Aorta (tissue), 5 donors: ENCODE measurements around the gene CRYBB3. TPM values are rescaled to one million over a fixed set of nuclear protein-coding genes. Genes with fewer than 3 reads are reported as not detected.

Experiments
- ATAC-seq: fragments of 200-7000 bp; cut with Tn5 transposase; one replicate; pipeline ENCODE4 v1.9.1; 2022; ENCODE audit warnings: moderate library complexity; ENCODE audit not compliant: low FRiP score
- DNase-seq, 2 donors: peaks; one replicate each; pipeline ENCODE4 v3.0.0-alpha.2; 2020
- H3K27ac ChIP-seq, 2 donors: one replicate each; pipeline ENCODE4 v1.5.1; 2013; ENCODE audit warnings: low read length in 2 of 2, mild to moderate bottlenecking in 2 of 2, moderate library complexity in 2 of 2, control low read depth in 1 of 2, inconsistent platforms in 1 of 2, low read depth in 1 of 2
- H3K27me3 ChIP-seq, 2 donors: one replicate each; pipeline ENCODE4 v1.6.1; 2013; ENCODE audit warnings: control low read depth in 1 of 2, low read length in 1 of 2, mild to moderate bottlenecking in 1 of 2, moderate library complexity in 1 of 2; ENCODE audit not compliant: insufficient read depth in 2 of 2, control insufficient read depth in 1 of 2
- H3K36me3 ChIP-seq, 2 donors: one replicate each; pipeline ENCODE4 v1.6.1; 2013; ENCODE audit warnings: control low read depth in 1 of 2, low read length in 1 of 2, mild to moderate bottlenecking in 1 of 2; ENCODE audit not compliant: insufficient read depth in 2 of 2, control insufficient read depth in 1 of 2
- H3K4me1 ChIP-seq, 2 donors: one replicate each; pipeline ENCODE4 v1.6.1; 2013; ENCODE audit warnings: low read length in 2 of 2, control low read depth in 1 of 2, mild to moderate bottlenecking in 1 of 2, moderate library complexity in 1 of 2; ENCODE audit not compliant: insufficient read depth in 2 of 2, control insufficient read depth in 1 of 2
- H3K4me3 ChIP-seq, 2 donors: one replicate each; pipeline ENCODE4 v1.5.1; 2013; ENCODE audit warnings: low read length in 2 of 2, control low read depth in 1 of 2, mild to moderate bottlenecking in 1 of 2
- H3K9me3 ChIP-seq: one replicate; pipeline ENCODE4 v1.6.1; 2013; ENCODE audit warnings: mild to moderate bottlenecking, low read length; ENCODE audit not compliant: control insufficient read depth
- WGBS, 2 donors: extraction: QIAGEN DNeasy Blood & Tissue Kit; methylation state at CpG; one replicate each; pipeline ENCODE4 v1.1.7; 2013; 5-methylcytosine and 5-hydroxymethylcytosine counted together
- intact Hi-C, 2 donors: fragments of 100-400 bp; cut with DNase I; formaldehyde crosslinking; loops; one replicate each; pipeline versions ENCODE4 v1.14.2 to v1.15.0; 2022
- polyA plus RNA-seq, 2 donors: library from polyadenylated mRNA; stranded (reverse); fragments of 200-250 nt; gene quantifications; one replicate each; pipeline ENCODE4 v1.2.3, GENCODE V29; 2013
- total RNA-seq, 2 donors: library from RNA; stranded (reverse); fragmentation: NEBNext Ultra II Directional; extraction: Animal tissue kit (Norgen Biotek cat#: 25700); gene quantifications; one replicate each; pipeline ENCODE4 v1.2.1, GENCODE V29; 2021
- donor health status: healthy with polysubstance abuse.
- donor health status: Bipolar disorder and iron deficiency.
- donor health status: DM: no; HTN: no; CAD: no.
- donor health status: DM: no; HTN: no; CAD: no.
- donor health status: DM: yes; HTN: yes; CAD: no.

Gene CRYBB3
- total and polyA plus RNA-seq, 4 donors, result 0.84 to 3.2 (median 0.97) TPM; not detected in 1

- 90 to 91% methylated on average over 6 of the region's 6 CpGs for WGBS, 2 donors
- no peak for ATAC-seq
- H3K4me1 ChIP-seq, result no peaks in the 10 kb centered on the region
- no peak overlapping the region for H3K27ac ChIP-seq
- H3K36me3 ChIP-seq, result no peaks in the 10 kb centered on the region
- no peak for DNase-seq
- intact Hi-C loops, result no loop called here
- no peaks in the 10 kb centered on the region for H3K9me3 ChIP-seq
- no peaks in the 10 kb centered on the region for H3K27me3 ChIP-seq
- H3K4me3 ChIP-seq, result no peak overlapping the region
These were observed 37.6 kb upstream of the CRYBB3 start for GRCh38 chr22:25161916-25162530.

DNA sequence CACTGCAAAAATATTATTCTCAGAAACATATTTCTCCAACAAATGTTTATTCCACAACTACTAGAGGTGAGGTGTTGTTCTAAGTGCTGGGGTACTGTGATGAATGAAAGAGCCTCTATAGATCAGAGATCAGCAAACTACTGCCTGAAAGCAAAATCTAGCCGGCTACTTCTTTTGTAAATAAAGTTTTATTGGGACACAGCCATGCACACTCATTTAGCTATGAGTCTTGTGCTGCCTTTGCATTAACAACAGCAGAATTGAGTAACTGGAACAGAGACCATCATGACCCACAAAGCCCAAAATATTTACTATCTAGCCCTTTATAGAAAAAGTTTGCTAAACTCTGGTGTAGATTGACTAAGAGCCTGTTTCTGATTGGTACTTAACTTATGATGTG is 37.1 kb upstream of the CRYBB3 start:
- H3K4me3 ChIP-seq, result no peak overlapping the region
- H3K4me1 ChIP-seq, result no peaks in the 10 kb centered on the region
- no peaks in the 10 kb centered on the region for H3K27me3 ChIP-seq
- H3K27ac ChIP-seq, result no peak overlapping the region
- WGBS, 2 donors, result 81 to 90% methylated on average over 1 of the region's 1 CpG
- H3K36me3 ChIP-seq, result no peaks in the 10 kb centered on the region
- DNase-seq, result no peak
- ATAC-seq, result no peak
- no peaks in the 10 kb centered on the region for H3K9me3 ChIP-seq
- intact Hi-C loops, result no loop called here

DNA sequence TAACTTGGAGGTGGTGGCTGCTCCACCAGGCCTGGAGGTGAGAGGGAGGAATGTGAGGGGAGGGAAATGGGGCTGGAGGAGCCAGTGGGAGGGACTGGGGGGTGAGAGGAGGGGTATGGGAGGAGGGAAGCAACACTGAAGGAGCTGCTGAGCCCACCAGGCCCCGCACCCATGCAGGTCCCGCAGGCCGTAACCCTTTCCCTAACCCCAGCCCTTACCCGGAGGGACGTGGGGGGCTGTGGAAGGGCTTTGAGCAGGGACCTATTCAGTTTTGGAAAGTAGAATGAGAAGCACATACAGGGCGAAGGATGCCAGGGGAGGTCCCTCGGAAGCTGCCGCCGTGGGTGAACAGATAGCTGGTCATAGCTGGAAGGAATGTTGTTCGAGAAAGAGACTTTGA is 33.9 kb upstream of the CRYBB3 start:
- H3K4me3 ChIP-seq, result no peak overlapping the region
- H3K27ac ChIP-seq, result no peak overlapping the region
- ATAC-seq (no peak), DNase-seq (no peak)
- H3K36me3 ChIP-seq, result no peaks in the 10 kb centered on the region
- no peaks in the 10 kb centered on the region for H3K9me3 ChIP-seq
- intact Hi-C loops, result loop anchor here in 1 of 2 donors (5.0 kb wide), 1 partner anchor 83 kb away; no protein-coding TSS in a partner anchor
- no peaks in the 10 kb centered on the region for H3K27me3 ChIP-seq
- H3K4me1 ChIP-seq, result no peaks in the 10 kb centered on the region
- 90 to 93% methylated on average over 10 of the region's 10 CpGs for WGBS, 2 donors

- Histone ChIP-seq H3K4me1 (no peaks in the 10 kb centered on the region), H3K27ac (no peak overlapping the region), H3K27me3 (no peaks in the 10 kb centered on the region), H3K36me3 (no peaks in the 10 kb centered on the region), H3K4me3 (no peak overlapping the region), H3K9me3 (no peaks in the 10 kb centered on the region)
- 67 to 71% methylated on average over 8 to 9 of the region's 9 CpGs for WGBS, 2 donors
- DNase-seq (no peak), ATAC-seq (no peak)
- intact Hi-C loops, result loop anchor here in 1 of 2 donors (5.0 kb wide), 1 partner anchor 84 kb away; no protein-coding TSS in a partner anchor
These were observed 33.2 kb upstream of the CRYBB3 start for GRCh38 chr22:25166266-25167040.

DNA sequence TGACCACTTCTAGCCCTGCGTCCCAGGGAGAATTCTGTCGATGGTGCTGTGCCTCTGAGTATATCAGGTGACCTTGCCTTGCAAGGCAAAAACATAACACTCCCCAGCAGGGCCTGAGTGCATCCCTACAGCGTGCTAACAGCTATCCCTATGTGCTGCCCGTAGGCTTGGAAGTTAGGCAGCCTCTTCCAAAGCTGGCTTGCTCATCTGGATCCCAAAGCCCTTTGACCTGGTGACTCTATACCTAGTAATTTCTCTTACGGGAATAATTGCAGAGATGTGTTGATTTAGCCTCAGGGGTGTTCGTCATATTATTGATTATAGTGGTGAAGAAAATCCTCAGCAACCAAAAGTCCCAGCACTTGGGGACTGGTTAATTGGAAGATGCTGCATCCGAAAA is 32.6 kb upstream of the CRYBB3 start:
- ATAC-seq (no peak), DNase-seq (no peak)
- no peaks in the 10 kb centered on the region for H3K27me3 ChIP-seq
- no peaks in the 10 kb centered on the region for H3K4me1 ChIP-seq
- H3K4me3 ChIP-seq, result no peak overlapping the region
- no peaks in the 10 kb centered on the region for H3K9me3 ChIP-seq
- H3K27ac ChIP-seq, result no peak overlapping the region
- 74 to 82% methylated on average over 7 of the region's 7 CpGs for WGBS, 2 donors
- H3K36me3 ChIP-seq, result no peaks in the 10 kb centered on the region
- intact Hi-C loops, result loop anchor here in 1 of 2 donors (5.0 kb wide), 1 partner anchor 85 kb away; no protein-coding TSS in a partner anchor

DNA sequence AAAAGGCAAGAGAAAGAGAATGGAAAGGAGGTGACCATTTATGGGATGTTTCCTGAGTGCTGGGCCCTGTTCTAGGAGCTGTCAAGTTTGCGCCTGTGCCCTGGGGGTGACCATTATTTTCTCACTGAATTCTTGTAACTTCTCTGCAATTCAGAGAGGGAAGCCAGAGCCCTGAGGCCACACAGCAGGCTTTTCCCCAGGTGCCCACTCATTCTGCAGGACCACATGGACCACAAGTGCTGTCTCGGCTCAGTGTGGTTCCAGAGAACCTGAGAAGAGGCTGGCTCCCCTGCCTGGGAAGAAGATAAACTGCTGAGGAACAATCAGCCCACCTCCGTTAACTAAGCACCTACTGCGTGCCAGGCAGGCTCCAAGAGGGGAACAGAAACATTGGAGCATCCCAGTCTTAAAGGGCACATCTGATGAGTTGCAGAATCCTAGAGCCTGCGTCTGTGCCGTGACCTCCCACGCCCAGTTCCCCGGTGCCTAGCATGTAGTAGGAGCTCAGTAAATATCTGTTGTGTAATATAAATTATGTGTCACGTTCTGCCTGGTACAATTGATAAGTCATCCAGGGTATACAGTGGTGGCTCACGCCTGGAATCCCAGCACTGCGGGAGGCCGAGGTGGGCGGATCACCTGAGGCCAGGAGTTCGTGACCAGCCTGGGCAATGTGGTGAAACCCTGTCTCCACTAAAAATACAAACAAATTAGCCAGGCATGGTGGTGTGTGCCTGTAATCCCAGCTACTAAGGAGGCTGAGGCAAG is 31.6 kb upstream of the CRYBB3 start:
- H3K4me3 ChIP-seq, result no peak overlapping the region
- H3K27ac ChIP-seq, result no peak overlapping the region
- H3K9me3 ChIP-seq, result no peaks in the 10 kb centered on the region
- no peak for DNase-seq
- WGBS, 2 donors, result 89% methylated on average over 14 of the region's 14 CpGs
- no peaks in the 10 kb centered on the region for H3K4me1 ChIP-seq
- intact Hi-C loops, result loop anchor here in 1 of 2 donors (5.0 kb wide), 1 partner anchor 86 kb away; no protein-coding TSS in a partner anchor
- H3K27me3 ChIP-seq, result no peaks in the 10 kb centered on the region
- no peaks in the 10 kb centered on the region for H3K36me3 ChIP-seq
- no peak for ATAC-seq

GRCh38 chr22:25169278-25170031 is 30.2 kb upstream of the CRYBB3 start:
- WGBS, 2 donors, result 75 to 78% methylated on average over 17 of the region's 17 CpGs
- no peak for ATAC-seq
- no peak overlapping the region for H3K4me3 ChIP-seq
- intact Hi-C loops, result loop anchor here (5.0 kb wide), 2 partner anchors 87 to 107 kb away; no protein-coding TSS in a partner anchor
- no peaks in the 10 kb centered on the region for H3K9me3 ChIP-seq
- peaks cover 0 to 6% of the 10 kb centered on the region in 2 donors for H3K36me3 ChIP-seq
- DNase-seq, result no peak
- H3K27ac ChIP-seq, result no peak overlapping the region
- H3K27me3 ChIP-seq, result no peaks in the 10 kb centered on the region
- no peaks in the 10 kb centered on the region for H3K4me1 ChIP-seq

- no peak overlapping the region for H3K4me3 ChIP-seq
- H3K4me1 ChIP-seq, result no peaks in the 10 kb centered on the region
- 86 to 88% methylated on average over 16 of the region's 16 CpGs for WGBS, 2 donors
- DNase-seq (no peak), ATAC-seq (no peak)
- no peaks in the 10 kb centered on the region for H3K27me3 ChIP-seq
- intact Hi-C loops, result loop anchor here in 1 of 2 donors (5.0 kb wide), 1 partner anchor 108 kb away; no protein-coding TSS in a partner anchor
- no peaks in the 10 kb centered on the region for H3K9me3 ChIP-seq
- peaks cover 0 to 12% of the 10 kb centered on the region in 2 donors for H3K36me3 ChIP-seq
- no peak overlapping the region for H3K27ac ChIP-seq
These were observed 29.2 kb upstream of the CRYBB3 start for GRCh38 chr22:25170426-25170980.
